Naive thymus-derived CD8-positive, alpha-beta T cell (primary cell): Measurements from ENCODE around the gene MAZ. TPM values are rescaled to one million over a fixed set of nuclear protein-coding genes. Genes with fewer than 3 reads are reported as not detected.

Experiments used
- ATAC-seq, 2 donors: fragments of 150-1000 bp; cut with Tn5 transposase in 1 of 2; sonication (Bioruptor Pico), chemical (Tn5 transposase) in 1 of 2; 1 replicate in 1 of 2; 2 replicates in 1 of 2; pipeline ENCODE4 v1.10.0; 2021; ENCODE audit warnings: mild to moderate bottlenecking in 2 of 2, moderate library complexity in 2 of 2
- POLR2A ChIA-PET: fragments of 350-600 bp; sonication (Branson Sonifier 250); formaldehyde crosslinking; loops from one replicate; lab custom pipeline; 2021; ENCODE audit warnings: antibody characterized with exemption; lab: Charles Lee
- DNase-seq, 10 donors: peaks; one replicate each; pipeline versions ENCODE4 v3.0.0 to v3.0.0-alpha.2; 2020 to 2022
- H3K27ac Mint-ChIP-seq, 10 donors: one replicate each; pipeline ENCODE4 v1.8.0; 2020 to 2022; ENCODE audit warnings: mild to moderate bottlenecking in 10 of 10, mixed read lengths in 10 of 10, moderate library complexity in 4 of 10, inconsistent platforms in 1 of 10
- H3K27me3 Mint-ChIP-seq, 5 donors: one replicate each; pipeline ENCODE4 v1.8.0; 2021 to 2022; ENCODE audit warnings: mixed read lengths in 5 of 5
- H3K36me3 Mint-ChIP-seq, 3 donors: one replicate each; pipeline ENCODE4 v1.8.0; 2020 to 2022; ENCODE audit warnings: mixed read lengths in 3 of 3, mild to moderate bottlenecking in 2 of 3, inconsistent platforms in 1 of 3
- H3K4me1 Mint-ChIP-seq, 4 donors: one replicate each; pipeline ENCODE4 v1.8.0; 2021 to 2022; ENCODE audit warnings: mixed read lengths in 4 of 4
- H3K4me3 Mint-ChIP-seq, 10 donors: one replicate each; pipeline ENCODE4 v1.8.0; 2020 to 2022; ENCODE audit warnings: mild to moderate bottlenecking in 10 of 10, mixed read lengths in 10 of 10, moderate library complexity in 6 of 10, inconsistent platforms in 1 of 10
- H3K9me3 Mint-ChIP-seq, 9 donors: one replicate each; pipeline ENCODE4 v1.8.0; 2020 to 2022; ENCODE audit warnings: mixed read lengths in 9 of 9, mild to moderate bottlenecking in 3 of 9, inconsistent platforms in 1 of 9, moderate library complexity in 1 of 9
- polyA plus RNA-seq, 3 donors: library from polyadenylated mRNA; unstranded; fragments of 300-500 nt; fragmentation: Illumina TruSeq; gene quantifications; one replicate each; pipeline ENCODE4 v1.2.3, GENCODE V29; 2021
- total RNA-seq, 8 experiments: library from RNA in 2 of 8; stranded (reverse) in 2 of 8; gene quantifications; one replicate each; pipeline ENCODE4 v1.2.3 and lab custom pipeline; 2021 to 2026

MAZ gene
- total and polyA plus RNA-seq, 5 experiments from 2014 or later: 50.3 to 282 (median 74.6) TPM

- H3K27me3 Mint-ChIP-seq: peaks cover 0 to 1% (median 0%) of the 10 kb centered on the region in 5 donors
- H3K27ac Mint-ChIP-seq: peak overlapping the region; percentile 83 to 98 (median 93)
- H3K4me3 Mint-ChIP-seq: peak overlapping the region; percentile 80 to 95 (median 88)
- POLR2A ChIA-PET: interaction anchor here (0.6 to 11.2 kb wide), 12 partner anchors 7 to 1297 kb away, joined by 3 to 204 read pairs (median 4); partner anchors contain the start of genes C16orf54, CDIPT, KIF22 and MVP
- peaks cover 29 to 84% (median 63%) of the 10 kb centered on the region in 4 donors for H3K4me1 Mint-ChIP-seq
- DNase-seq (peak; percentile 43 to 78 (median 52)), ATAC-seq (peak in 1 of 2 donors; percentile 18)
- H3K36me3 Mint-ChIP-seq: peaks cover 0 to 16% (median 4%) of the 10 kb centered on the region in 3 donors
- H3K9me3 Mint-ChIP-seq: no peaks in the 10 kb centered on the region
Measured at GRCh38 chr16:29811170-29811895, 5.0 kb downstream of the MAZ start.

GRCh38 chr16:29811896-29812665 is 5.8 kb downstream of the MAZ start, which contains the start of gene PRRT2:
TSS of gene PRRT2 (plus strand) at chr16:29812193. CDS start at chr16:29813055, 862 bp downstream.
- POLR2A ChIA-PET: interaction anchor here (0.6 to 11.2 kb wide), 11 partner anchors 7 to 253 kb away, joined by 3 to 204 read pairs (median 5); partner anchors contain the start of genes ALDOA, CDIPT, KIF22 and MVP
- no peaks in the 10 kb centered on the region for H3K9me3 Mint-ChIP-seq
- H3K36me3 Mint-ChIP-seq: peaks cover 0 to 19% (median 4%) of the 10 kb centered on the region in 3 donors

GRCh38 chr16:29812754-29813643 is 6.7 kb downstream of the MAZ start:
- Mint-ChIP-seq H3K27ac (peak overlapping the region in 7 of 10 donors; percentile 12 to 77 (median 62)), H3K4me1 (peaks cover 32 to 90% (median 69%) of the 10 kb centered on the region in 4 donors), H3K4me3 (peak overlapping the region; percentile 72 to 95 (median 87)), H3K9me3 (no peaks in the 10 kb centered on the region), H3K27me3 (peaks cover 0 to 1% (median 0%) of the 10 kb centered on the region in 5 donors), H3K36me3 (peaks cover 0 to 19% (median 3%) of the 10 kb centered on the region in 3 donors)
- no peak for DNase-seq
- ATAC-seq: no peak
- POLR2A ChIA-PET: interaction anchor here (0.5 to 8.4 kb wide), 9 partner anchors 6 to 295 kb away, joined by 3 to 204 read pairs (median 14); partner anchors contain the start of genes ALDOA, KIF22, MVP and PAGR1

More at GRCh38 chr16:29811896-29812665, 5.8 kb downstream of the MAZ start, which contains the start of gene PRRT2:
- H3K27ac Mint-ChIP-seq: peak within 1 kb of the TSS; percentile 83 to 98 (median 93)
- H3K27me3 Mint-ChIP-seq: peaks cover 0 to 1% (median 0%) of the 10 kb centered on the region in 5 donors
- H3K4me1 Mint-ChIP-seq: peaks cover 33 to 91% (median 67%) of the 10 kb centered on the region in 4 donors
- DNase-seq (peak in 7 of 10 donors; percentile 33 to 77 (median 35)), ATAC-seq (no peak)
- peak within 1 kb of the TSS; percentile 80 to 95 (median 88) for H3K4me3 Mint-ChIP-seq

- POLR2A ChIA-PET: interaction anchor here (0.5 to 9.6 kb wide), 10 partner anchors 4 to 251 kb away, joined by 3 to 204 read pairs (median 14); partner anchors contain the start of genes ALDOA, KIF22, MAZ and MVP
- Mint-ChIP-seq H3K36me3 (peaks cover 0 to 19% (median 3%) of the 10 kb centered on the region in 3 donors), H3K27me3 (peaks cover 0 to 1% (median 0%) of the 10 kb centered on the region in 5 donors), H3K9me3 (no peaks in the 10 kb centered on the region), H3K4me1 (peaks cover 37 to 90% (median 69%) of the 10 kb centered on the region in 4 donors), H3K4me3 (peak overlapping the region; percentile 24 to 94 (median 54)), H3K27ac (peak overlapping the region in 9 of 10 donors; percentile 24 to 98 (median 61))
- ATAC-seq: no peak
- DNase-seq: peak in 1 of 10 donors; percentile 64
Measured at GRCh38 chr16:29813644-29814562, 7.6 kb downstream of the MAZ start.

GRCh38 chr16:29814592-29814991 is 8.3 kb downstream of the MAZ start:
- Mint-ChIP-seq H3K4me1 (peaks cover 41 to 93% (median 72%) of the 10 kb centered on the region in 4 donors), H3K27me3 (peaks cover 0 to 1% (median 0%) of the 10 kb centered on the region in 5 donors), H3K4me3 (peak overlapping the region; percentile 93 to 100 (median 96)), H3K36me3 (peaks cover 0 to 24% (median 3%) of the 10 kb centered on the region in 3 donors), H3K9me3 (no peaks in the 10 kb centered on the region), H3K27ac (peak overlapping the region; percentile 82 to 100 (median 94))
- DNase-seq: peak in 1 of 10 donors; percentile 52
- POLR2A ChIA-PET: interaction anchor here (1.1 to 9.6 kb wide), 6 partner anchors 5 to 28 kb away, joined by 3 to 204 read pairs (median 24); partner anchors contain the start of genes KIF22, MAZ and PRRT2
- no peak for ATAC-seq

- ATAC-seq: peak; percentile 5 to 20
- POLR2A ChIA-PET: interaction anchor here (0.7 to 9.6 kb wide), 25 partner anchors 6 to 815 kb away, joined by 3 to 204 read pairs (median 7); partner anchors contain the start of genes C16orf54, CDIPT, KCTD13 and KIF22
- peaks cover 43 to 93% (median 72%) of the 10 kb centered on the region in 4 donors for H3K4me1 Mint-ChIP-seq
- DNase-seq: peak in 2 of 10 donors; percentile 54 to 60
- peaks cover 0 to 20% (median 3%) of the 10 kb centered on the region in 3 donors for H3K36me3 Mint-ChIP-seq
- peak overlapping the region; percentile 93 to 100 (median 96) for H3K4me3 Mint-ChIP-seq
- H3K27me3 Mint-ChIP-seq: peaks cover 0 to 1% (median 0%) of the 10 kb centered on the region in 5 donors
- H3K9me3 Mint-ChIP-seq: no peaks in the 10 kb centered on the region
- H3K27ac Mint-ChIP-seq: peak overlapping the region; percentile 93 to 100 (median 98)
Measured at GRCh38 chr16:29815032-29815721, 8.8 kb downstream of the MAZ start.

GRCh38 chr16:29815793-29816693 is 9.7 kb downstream of the MAZ start, which contains the start of gene PAGR1:
TSS of gene PAGR1 (plus strand) at chr16:29816152. CDS start at chr16:29816526, 374 bp downstream.
- ATAC-seq (peak; percentile 71 to 80), DNase-seq (peak; percentile 91 to 100 (median 99))
- Mint-ChIP-seq H3K9me3 (no peaks in the 10 kb centered on the region), H3K27ac (peak within 1 kb of the TSS; percentile 93 to 100 (median 98)), H3K27me3 (peaks cover 0 to 1% (median 0%) of the 10 kb centered on the region in 5 donors), H3K36me3 (peaks cover 0 to 23% (median 3%) of the 10 kb centered on the region in 3 donors), H3K4me1 (peaks cover 44 to 93% (median 70%) of the 10 kb centered on the region in 4 donors), H3K4me3 (peak within 1 kb of the TSS; percentile 93 to 100 (median 96))
- POLR2A ChIA-PET: interaction anchor here (0.6 to 9.6 kb wide), 24 partner anchors 6 to 816 kb away, joined by 3 to 204 read pairs (median 7); partner anchors contain the start of genes C16orf54, CDIPT, KCTD13 and KIF22

GRCh38 chr16:29816694-29817441 is 10.5 kb downstream of the MAZ start:
- POLR2A ChIA-PET: interaction anchor here (0.6 to 9.6 kb wide), 19 partner anchors 7 to 632 kb away, joined by 3 to 204 read pairs (median 8); partner anchors contain the start of genes C16orf54, CDIPT, KCTD13 and KIF22
- Mint-ChIP-seq H3K27me3 (peaks cover 0 to 1% (median 0%) of the 10 kb centered on the region in 5 donors), H3K4me1 (peaks cover 40 to 93% (median 69%) of the 10 kb centered on the region in 4 donors), H3K36me3 (peaks cover 0 to 23% (median 3%) of the 10 kb centered on the region in 3 donors), H3K4me3 (peak overlapping the region; percentile 93 to 100 (median 96)), H3K27ac (peak overlapping the region; percentile 90 to 100 (median 98)), H3K9me3 (no peaks in the 10 kb centered on the region)
- DNase-seq (peak in 9 of 10 donors; percentile 27 to 70 (median 46)), ATAC-seq (peak; percentile 13 to 24)
